Adrenal gland (tissue), 5 donors: ENCODE measurements around the gene PHYHD1.

Source experiments
- POLR2A ChIP-seq, 2 donors: fragments of 450-650 bp; IDR thresholded peaks; one replicate each; pipeline ENCODE4 v1.6.1; 2017; ENCODE audit warnings: antibody characterized with exemption in 2 of 2, mild to moderate bottlenecking in 2 of 2, moderate library complexity in 1 of 2
- TF ChIP-seq, protein P1 (sequence below), 6 experiments: fragments of 450-650 bp in 4 of 6; fragments of 200-600 bp in 2 of 6; sonication (generic) in 1 of 6; IDR thresholded peaks; 1 replicate in 5 of 6; 2 replicates in 1 of 6; pipeline versions ENCODE4 v1.5.1 to v1.8.0; 2016 to 2021; ENCODE audit warnings: antibody characterized with exemption in 6 of 6, mild to moderate bottlenecking in 2 of 6, moderate library complexity in 1 of 6
- donor health status: DM: no; HTN: no; CAD: no.

DNA sequence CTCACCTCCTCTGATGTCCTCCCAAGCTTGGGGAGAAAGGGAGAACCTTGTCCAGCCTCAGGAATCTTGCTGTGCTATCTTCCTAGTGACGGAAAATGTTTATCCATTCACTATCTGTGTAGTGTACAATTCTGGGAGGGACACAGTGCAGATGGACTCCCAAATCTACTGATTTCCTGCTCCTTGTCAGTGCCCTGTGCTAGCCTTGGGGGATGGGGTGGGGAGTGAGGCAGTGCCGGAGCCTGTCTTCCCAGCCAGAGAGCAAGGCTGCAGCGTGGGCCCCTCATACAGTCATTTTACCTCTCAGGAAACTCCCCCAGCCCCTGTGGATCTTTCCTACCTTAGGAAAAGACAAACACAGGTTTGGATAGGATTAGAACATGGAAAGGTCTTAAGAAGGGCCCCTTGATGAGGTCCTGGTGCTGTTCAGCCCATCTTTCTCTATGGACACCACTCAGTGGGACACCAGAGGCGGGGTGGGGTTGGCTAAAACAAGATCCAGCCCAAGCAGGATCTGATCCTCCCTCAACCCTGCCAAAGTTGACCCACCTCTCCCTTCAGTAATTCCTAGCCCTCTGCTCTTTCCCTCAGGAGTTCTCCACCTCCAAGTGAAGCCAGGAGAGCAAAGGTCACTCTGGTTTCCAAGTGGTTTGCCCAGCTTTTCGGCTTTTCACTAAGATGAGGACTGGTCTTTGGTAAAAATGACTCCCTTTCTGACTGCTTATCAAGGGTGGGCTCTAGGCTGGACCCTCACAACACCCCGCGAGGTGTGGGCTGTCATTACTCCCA is 23.2 kb downstream of the PHYHD1 start:
- TF ChIP-seq, protein P1, sequence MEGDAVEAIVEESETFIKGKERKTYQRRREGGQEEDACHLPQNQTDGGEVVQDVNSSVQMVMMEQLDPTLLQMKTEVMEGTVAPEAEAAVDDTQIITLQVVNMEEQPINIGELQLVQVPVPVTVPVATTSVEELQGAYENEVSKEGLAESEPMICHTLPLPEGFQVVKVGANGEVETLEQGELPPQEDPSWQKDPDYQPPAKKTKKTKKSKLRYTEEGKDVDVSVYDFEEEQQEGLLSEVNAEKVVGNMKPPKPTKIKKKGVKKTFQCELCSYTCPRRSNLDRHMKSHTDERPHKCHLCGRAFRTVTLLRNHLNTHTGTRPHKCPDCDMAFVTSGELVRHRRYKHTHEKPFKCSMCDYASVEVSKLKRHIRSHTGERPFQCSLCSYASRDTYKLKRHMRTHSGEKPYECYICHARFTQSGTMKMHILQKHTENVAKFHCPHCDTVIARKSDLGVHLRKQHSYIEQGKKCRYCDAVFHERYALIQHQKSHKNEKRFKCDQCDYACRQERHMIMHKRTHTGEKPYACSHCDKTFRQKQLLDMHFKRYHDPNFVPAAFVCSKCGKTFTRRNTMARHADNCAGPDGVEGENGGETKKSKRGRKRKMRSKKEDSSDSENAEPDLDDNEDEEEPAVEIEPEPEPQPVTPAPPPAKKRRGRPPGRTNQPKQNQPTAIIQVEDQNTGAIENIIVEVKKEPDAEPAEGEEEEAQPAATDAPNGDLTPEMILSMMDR (IDR thresholded peaks at IDR 0.05): no peak
- TF ChIP-seq POLR2A (IDR thresholded peaks at IDR 0.05): no peak
